Esophagus squamous epithelium (tissue), 5 donors: Measurements from ENCODE around the gene EME1. TPM values are rescaled to one million over a fixed set of nuclear protein-coding genes. Genes with fewer than 3 reads are reported as not detected.

Experiments used
- DNase-seq: peaks from one replicate; lab custom pipeline; 2025; lab: John Stamatoyannopoulos, UW
- H3K27ac ChIP-seq, 4 donors: fragments of 200-600 bp; sonication (generic); one replicate each; pipeline ENCODE4 v1.5.1; 2016 to 2019; ENCODE audit warnings: mild to moderate bottlenecking in 1 of 4
- H3K27me3 ChIP-seq, 4 donors: fragments of 200-600 bp; sonication (generic); 1 replicate in 3 of 4; 2 replicates in 1 of 4; pipeline versions ENCODE4 v1.5.1 to v1.6.0; 2017 to 2021; ENCODE audit warnings: antibody characterized with exemption in 1 of 4
- H3K36me3 ChIP-seq, 3 donors: fragments of 200-600 bp; sonication (generic); one replicate each; pipeline ENCODE4 v1.5.1; 2016 to 2019
- H3K4me1 ChIP-seq, 3 donors: fragments of 200-600 bp; sonication (generic); one replicate each; pipeline ENCODE4 v1.5.1; 2017 to 2019
- H3K4me3 ChIP-seq, 4 donors: fragments of 200-600 bp; sonication (generic); 1 replicate in 3 of 4; 2 replicates in 1 of 4; pipeline ENCODE4 v1.5.1; 2016 to 2019; ENCODE audit warnings: mild to moderate bottlenecking in 2 of 4, moderate library complexity in 1 of 4
- H3K9me3 ChIP-seq, 3 donors: fragments of 200-600 bp; sonication (generic); one replicate each; pipeline ENCODE4 v1.5.1; 2016 to 2019
- CTCF ChIP-seq, 6 experiments: fragments of 450-650 bp in 4 of 6; fragments of 200-600 bp in 2 of 6; sonication (generic) in 2 of 6; IDR thresholded peaks; one replicate each; pipeline ENCODE4 v1.5.1; 2016 to 2019; ENCODE audit warnings: antibody characterized with exemption in 6 of 6, mild to moderate bottlenecking in 4 of 6, moderate library complexity in 4 of 6
- POLR2A ChIP-seq, 4 donors: fragments of 450-650 bp; IDR thresholded peaks; one replicate each; pipeline ENCODE4 v1.6.1; 2017; ENCODE audit warnings: antibody characterized with exemption in 4 of 4, mild to moderate bottlenecking in 4 of 4, moderate library complexity in 3 of 4
- WGBS, 2 donors: methylation state at CpG; one replicate each; pipeline ENCODE4 v1.1.5; 2018; 5-methylcytosine and 5-hydroxymethylcytosine counted together
- intact Hi-C: fragments of 100-400 bp; cut with DNase I; formaldehyde crosslinking; loops from one replicate; pipeline ENCODE4 v1.15.0; 2022
- total RNA-seq, 4 donors: library from RNA; depleted of rRNA; stranded (reverse); fragments of >200 nt; gene quantifications; one replicate each; pipeline ENCODE4 v1.1.0, GENCODE V29; 2016
- donor health status: DM: yes; HTN: yes; CAD: no.

Gene EME1
- total RNA-seq, 4 donors from 2014 or later: 0.57 to 2.7 (median 1.1) TPM

- no peak overlapping the region for H3K27ac ChIP-seq
- no peak overlapping the region for H3K4me3 ChIP-seq
- no peaks in the 10 kb centered on the region for H3K27me3 ChIP-seq
- peaks cover 0 to 27% (median 5%) of the 10 kb centered on the region in 3 donors for H3K4me1 ChIP-seq
- peaks cover 20 to 73% (median 23%) of the 10 kb centered on the region in 3 donors for H3K36me3 ChIP-seq
- intact Hi-C loops: no loop called here
- no peak for DNase-seq
- TF ChIP-seq POLR2A (IDR thresholded peaks at IDR 0.05): no peak
- TF ChIP-seq CTCF (IDR thresholded peaks at IDR 0.05): no peak
- no peaks in the 10 kb centered on the region for H3K9me3 ChIP-seq
- WGBS, 2 donors: 63 to 72% methylated on average over 2 of the region's 4 CpGs
These were observed 9.0 kb upstream of the EME1 start for GRCh38 chr17:50364061-50364458.

GRCh38 chr17:50364715-50365114 lies 8.3 kb upstream of the EME1 start:
- Histone ChIP-seq H3K4me1 (peaks cover 0 to 27% (median 5%) of the 10 kb centered on the region in 3 donors), H3K4me3 (no peak overlapping the region), H3K27me3 (no peaks in the 10 kb centered on the region), H3K36me3 (peaks cover 24 to 73% (median 27%) of the 10 kb centered on the region in 3 donors), H3K9me3 (no peaks in the 10 kb centered on the region), H3K27ac (no peak overlapping the region)
- no peak for DNase-seq
- intact Hi-C loops: no loop called here
- TF ChIP-seq POLR2A (IDR thresholded peaks at IDR 0.05) (no peak), CTCF (IDR thresholded peaks at IDR 0.05) (no peak)
- 78% methylated on average over 5 of the region's 9 CpGs; no CpG with 5 or more reads in 1 of the 2 donors for WGBS, 2 donors

- TF ChIP-seq CTCF (IDR thresholded peaks at IDR 0.05): no peak
- no peak for TF ChIP-seq POLR2A (IDR thresholded peaks at IDR 0.05)
- intact Hi-C loops: no loop called here
These were observed 7.9 kb upstream of the EME1 start for GRCh38 chr17:50365165-50365564.

GRCh38 chr17:50365649-50366393 lies 7.2 kb upstream of the EME1 start:
- intact Hi-C loops: no loop called here
- 88 to 94% methylated on average over 12 to 13 of the region's 14 CpGs for WGBS, 2 donors
- peaks cover 31 to 73% (median 33%) of the 10 kb centered on the region in 3 donors for H3K36me3 ChIP-seq

More at GRCh38 chr17:50365165-50365564, 7.9 kb upstream of the EME1 start:
- Histone ChIP-seq H3K4me1 (peaks cover 0 to 27% (median 5%) of the 10 kb centered on the region in 3 donors), H3K27me3 (no peaks in the 10 kb centered on the region), H3K9me3 (no peaks in the 10 kb centered on the region), H3K4me3 (no peak overlapping the region), H3K36me3 (peaks cover 28 to 73% (median 32%) of the 10 kb centered on the region in 3 donors), H3K27ac (no peak overlapping the region)
- DNase-seq: no peak
- 67 to 80% methylated on average over 1 to 2 of the region's 2 CpGs for WGBS, 2 donors

More at GRCh38 chr17:50365649-50366393, 7.2 kb upstream of the EME1 start:
- no peak for TF ChIP-seq POLR2A (IDR thresholded peaks at IDR 0.05)
- TF ChIP-seq CTCF (IDR thresholded peaks at IDR 0.05): no peak
- Histone ChIP-seq H3K27ac (no peak overlapping the region), H3K4me1 (peaks cover 0 to 30% (median 5%) of the 10 kb centered on the region in 3 donors), H3K4me3 (no peak overlapping the region), H3K27me3 (no peaks in the 10 kb centered on the region), H3K9me3 (no peaks in the 10 kb centered on the region)
- DNase-seq: no peak
